HG03575 (cell line): ENCODE results near the gene MS4A15.

Experiments
- ATAC-seq: cut with Tn5 transposase; IDR thresholded peaks from one replicate; pipeline ENCODE4 v1.9.1; 2021; ENCODE audit not compliant: unreplicated experiment, insufficient number of reproducible peaks, low FRiP score; ENCODE audit errors: extremely low read depth

MS4A15 gene

DNA sequence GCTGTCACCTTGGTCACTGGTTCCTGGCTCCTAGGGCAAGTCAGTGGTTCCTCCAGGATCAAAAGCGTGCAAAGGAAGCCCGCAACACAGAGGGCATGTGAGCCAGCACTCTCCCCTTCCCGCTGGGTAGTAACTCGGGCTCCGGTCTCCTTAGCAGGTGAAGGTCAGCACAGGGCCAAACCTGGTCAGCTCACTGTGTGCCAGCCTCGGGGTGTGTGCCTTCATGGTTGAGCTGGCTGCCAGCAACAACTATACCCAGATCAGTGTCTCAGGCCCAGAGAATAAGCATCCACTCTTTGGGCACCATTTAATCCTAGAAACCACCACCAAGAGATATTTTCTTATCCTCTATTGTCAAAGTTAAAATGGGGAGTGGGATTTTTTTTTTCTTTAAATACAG, 69.1 kb downstream of the MS4A15 start:
- ATAC-seq, result no peak
